GM18907 (cell line): ENCODE data around the gene CES3.
"Not testable (repeated sequence)": the region's sequence is repeated elsewhere in the genome, so short reads cannot be mapped to it uniquely, and the experiment has no call there.

Source experiments
- ATAC-seq: cut with Tn5 transposase; IDR thresholded peaks from one replicate; pipeline ENCODE4 v1.9.1; 2021; ENCODE audit warnings: mild to moderate bottlenecking, moderate library complexity; ENCODE audit not compliant: unreplicated experiment

CES3 gene

DNA sequence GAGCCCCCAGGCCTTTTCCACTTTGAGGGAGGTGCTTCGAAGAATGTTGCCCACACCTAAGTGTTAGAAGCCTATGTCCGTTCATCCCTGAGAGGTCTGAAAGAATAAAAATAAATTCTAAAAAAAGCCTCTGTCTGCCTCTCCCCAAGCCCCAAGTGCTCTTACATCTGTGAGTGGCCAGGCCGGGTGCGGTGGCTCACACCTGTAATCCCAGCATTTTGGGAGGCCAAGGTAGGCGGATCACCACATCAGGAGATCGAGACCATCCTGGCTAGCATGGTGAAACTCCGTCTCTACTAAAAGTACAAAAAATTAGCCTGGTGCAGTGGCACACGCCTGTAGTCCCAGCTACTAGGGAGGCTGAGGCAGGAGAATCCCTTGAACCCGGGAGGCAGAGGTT is 16.1 kb upstream of the CES3 start:
- ATAC-seq: not testable (repeated sequence)

DNA sequence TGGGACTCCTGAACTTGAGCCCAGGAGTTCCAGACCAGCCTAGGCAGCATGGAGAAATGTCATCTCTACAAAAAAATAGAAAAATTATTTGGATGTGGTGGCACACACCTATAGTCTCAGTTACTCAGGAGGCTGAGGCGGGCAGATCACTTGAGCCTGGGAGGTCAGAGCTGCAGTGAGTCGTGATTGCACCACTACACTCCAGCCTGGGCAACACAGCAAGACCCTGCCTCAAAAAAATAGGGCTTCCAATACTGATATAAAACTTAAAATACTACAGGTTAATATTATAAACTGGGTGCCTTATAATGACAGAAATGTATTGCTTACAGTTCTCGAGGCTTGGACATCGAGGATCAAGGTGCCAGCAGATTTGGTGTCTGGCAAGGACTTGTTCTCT is 15.1 kb upstream of the CES3 start:
- no peak for ATAC-seq

DNA sequence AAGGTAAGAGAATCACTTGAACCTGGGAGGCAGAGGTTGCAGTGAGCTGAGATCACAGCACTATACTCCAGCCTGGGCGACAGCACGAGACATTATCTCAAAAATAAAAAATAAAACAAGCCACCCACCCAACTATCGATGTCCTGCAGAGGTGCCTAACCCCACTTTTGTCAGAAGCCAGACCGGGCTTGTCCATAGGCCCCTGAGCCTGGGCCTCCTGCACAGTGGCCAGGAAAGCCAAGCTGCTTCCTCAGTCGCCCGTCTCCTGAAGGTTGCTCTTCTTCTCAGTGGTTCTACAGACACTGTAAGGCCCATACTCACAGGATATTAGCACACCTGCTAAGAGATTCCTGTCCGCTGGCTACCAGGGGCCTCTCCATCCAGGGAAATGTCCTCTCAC is 14.5 kb upstream of the CES3 start:
- no peak for ATAC-seq

DNA sequence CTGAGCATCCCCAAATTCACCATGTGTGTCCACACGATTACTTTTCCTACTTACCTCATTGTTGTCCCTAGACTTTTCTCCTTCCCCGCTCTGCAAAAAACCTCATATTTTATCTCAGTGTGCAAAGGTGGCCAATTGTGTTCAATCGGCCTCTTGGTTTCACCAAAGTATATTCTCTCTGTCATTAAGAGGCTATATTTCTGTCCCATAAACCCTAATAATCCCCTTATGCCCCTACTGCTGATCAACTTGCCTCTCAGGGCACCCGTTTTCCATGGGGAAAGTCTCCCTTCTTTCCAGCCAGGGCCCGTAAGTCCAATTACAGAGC is 14.1 kb upstream of the CES3 start:
- no peak for ATAC-seq

DNA sequence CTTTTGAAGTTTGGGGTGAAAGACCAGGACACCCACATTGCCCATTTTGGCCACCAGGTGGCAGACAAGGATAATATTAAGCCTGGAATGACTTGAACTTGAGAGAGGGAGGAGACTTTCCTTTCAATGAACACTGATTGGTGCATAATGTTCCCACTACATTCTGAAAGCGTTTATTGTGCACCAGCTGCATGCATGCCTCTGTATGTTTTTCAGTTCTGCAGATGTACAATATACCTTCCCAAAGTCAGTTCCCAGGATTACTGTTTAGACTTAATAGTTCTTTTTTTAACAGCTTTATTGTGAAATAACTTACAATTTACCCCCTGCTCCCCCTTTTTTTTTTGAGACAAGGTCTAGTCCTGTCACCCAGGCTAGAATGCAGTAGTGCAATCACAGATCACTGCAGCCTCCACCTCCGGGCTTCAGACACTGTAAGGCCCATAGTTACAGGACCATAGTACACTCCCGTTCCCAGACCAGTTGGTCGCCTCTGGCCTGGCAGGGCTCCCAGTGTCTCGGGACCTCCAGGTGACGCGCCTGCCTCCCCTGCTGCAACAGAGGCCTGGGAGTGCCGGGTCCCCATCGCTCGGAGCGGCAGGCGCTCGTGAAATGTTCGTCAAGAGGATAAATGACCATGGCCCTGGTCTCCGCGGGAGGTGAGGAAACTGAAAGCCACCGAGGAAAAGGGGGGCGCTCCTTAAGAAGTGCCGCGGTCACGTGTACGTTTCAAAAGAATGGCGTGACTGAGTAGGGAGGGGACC is 13.6 kb upstream of the CES3 start:
- ATAC-seq: peak; percentile 67

DNA sequence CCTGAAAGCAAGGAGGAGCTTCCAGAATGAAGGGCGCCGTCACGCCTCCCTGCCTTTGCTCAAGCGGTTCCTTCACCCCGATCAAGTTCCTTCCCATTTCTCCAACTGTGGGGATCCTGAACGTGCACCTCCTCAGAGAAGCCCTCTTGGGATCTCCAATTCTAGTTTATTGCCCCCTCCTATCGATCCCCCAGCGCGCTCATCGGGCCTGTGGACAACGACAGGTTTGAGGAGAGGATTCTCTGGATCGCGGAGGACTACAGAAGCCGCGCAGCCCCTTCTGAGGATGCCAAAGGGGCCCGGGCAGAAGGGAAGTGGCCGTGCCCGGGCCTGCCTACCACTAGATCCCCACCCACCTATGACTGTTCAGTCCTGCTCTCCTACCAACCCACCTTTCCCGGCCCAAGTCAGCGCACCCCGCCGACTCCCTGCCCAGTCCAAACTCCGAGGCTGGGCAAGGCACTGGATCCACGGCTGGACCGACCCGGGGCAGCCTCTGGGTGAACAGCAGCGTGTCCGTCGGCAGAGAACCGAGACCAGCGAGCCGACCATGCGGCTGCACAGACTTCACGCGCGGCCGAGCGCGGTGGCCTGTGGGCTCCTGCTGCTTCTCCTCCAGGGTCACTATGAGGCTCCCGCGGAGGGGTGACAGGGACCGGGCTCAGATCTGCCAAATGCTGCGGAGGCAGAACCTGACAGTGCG is 12.8 kb upstream of the CES3 start:
- ATAC-seq: no peak

DNA sequence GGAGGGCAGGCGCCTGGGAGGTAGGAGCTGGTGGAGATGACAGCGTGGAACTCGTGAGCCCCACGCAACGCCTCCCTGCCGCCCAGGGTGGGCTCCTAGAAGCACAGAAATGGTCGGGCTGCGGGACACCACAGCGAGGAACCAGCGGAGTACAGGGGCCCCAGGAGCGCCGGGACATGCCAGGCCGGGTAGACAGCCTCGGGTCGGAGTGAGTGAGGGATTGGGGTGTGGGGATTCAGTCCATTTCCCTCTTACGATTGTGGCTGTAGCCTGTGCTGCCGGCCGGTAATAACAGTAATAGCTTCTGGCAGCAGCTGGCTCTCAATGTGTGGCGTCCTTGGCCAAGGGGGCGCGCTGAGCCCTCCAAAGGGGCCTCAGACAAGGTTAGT is 12.2 kb upstream of the CES3 start:
- no peak for ATAC-seq

DNA sequence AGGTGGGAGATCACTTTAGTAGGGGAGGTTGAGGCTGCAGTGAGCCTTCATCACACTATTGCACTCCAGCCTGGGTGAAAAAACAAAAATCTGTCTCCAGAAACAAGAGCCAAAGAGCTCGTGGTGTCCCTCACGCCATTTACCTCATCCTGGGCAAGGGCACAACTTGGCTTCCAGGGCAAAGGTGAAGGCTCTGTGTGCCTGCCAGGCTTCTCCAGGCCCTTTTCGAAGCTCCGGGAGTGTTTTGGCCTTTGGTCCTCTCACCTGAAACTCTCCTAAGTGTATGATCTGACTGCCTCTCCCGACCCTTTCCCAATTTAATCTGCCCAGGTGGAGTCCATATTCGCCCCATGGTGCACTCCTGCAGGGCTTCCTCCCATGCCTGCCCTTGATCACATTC is 11.6 kb upstream of the CES3 start:
- ATAC-seq: no peak

DNA sequence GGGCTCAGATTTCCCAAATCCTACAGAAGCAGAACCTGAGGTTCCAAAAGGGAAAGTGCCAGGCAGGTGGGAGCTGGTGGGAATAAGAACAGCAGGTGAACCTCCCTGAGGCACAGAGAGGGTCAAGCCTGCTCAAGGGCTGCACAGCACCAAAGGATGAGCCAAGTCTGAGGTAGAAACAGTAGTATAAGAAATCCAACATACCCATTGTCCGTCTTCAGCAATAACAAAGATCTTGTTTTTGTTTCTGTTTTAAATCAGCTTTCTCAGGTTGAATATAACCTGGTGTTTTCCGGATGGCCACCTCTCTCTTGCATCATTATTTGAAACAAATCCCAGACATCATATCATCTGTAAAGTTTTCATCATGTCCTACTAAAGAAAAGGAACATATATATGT is 10.6 kb upstream of the CES3 start:
- ATAC-seq: no peak

DNA sequence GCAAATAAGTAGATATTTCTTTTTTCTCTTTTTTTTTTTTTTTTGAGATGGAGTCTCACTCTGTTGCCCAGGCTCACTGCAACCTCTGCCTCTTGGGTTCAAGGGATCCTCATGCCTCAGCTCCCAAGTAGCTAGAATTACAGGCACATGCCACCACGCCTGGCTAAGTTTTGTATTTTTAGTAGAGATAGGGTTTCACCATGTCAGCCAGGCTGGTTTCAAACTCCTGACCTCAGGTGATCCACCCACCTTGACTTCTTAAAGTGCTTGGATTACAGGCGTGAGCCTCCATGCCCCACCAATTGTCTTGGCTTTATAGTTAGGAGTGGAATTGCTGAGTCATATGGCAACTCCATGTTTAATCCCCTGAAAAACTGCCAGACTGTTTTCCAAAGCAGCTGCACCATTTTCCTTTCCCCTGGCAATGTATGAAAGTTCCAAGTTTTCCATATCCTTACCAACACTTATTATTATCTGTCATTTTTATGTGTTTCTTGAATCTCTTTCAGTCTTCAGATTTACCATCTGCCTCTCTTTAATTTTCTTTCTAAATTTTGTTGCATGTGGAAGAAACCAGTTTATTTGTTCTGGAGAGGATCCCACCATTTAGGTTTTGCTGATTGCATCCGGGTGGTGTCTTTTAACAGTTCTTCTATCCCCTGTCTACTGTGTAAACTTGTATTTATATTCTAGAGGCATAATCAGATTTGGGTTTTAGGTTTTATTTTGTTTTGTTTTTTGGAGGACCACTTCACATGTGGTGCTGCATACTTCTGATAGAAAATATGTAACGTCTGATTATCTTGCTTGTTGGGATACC is 9.9 kb upstream of the CES3 start:
- ATAC-seq: no peak

DNA sequence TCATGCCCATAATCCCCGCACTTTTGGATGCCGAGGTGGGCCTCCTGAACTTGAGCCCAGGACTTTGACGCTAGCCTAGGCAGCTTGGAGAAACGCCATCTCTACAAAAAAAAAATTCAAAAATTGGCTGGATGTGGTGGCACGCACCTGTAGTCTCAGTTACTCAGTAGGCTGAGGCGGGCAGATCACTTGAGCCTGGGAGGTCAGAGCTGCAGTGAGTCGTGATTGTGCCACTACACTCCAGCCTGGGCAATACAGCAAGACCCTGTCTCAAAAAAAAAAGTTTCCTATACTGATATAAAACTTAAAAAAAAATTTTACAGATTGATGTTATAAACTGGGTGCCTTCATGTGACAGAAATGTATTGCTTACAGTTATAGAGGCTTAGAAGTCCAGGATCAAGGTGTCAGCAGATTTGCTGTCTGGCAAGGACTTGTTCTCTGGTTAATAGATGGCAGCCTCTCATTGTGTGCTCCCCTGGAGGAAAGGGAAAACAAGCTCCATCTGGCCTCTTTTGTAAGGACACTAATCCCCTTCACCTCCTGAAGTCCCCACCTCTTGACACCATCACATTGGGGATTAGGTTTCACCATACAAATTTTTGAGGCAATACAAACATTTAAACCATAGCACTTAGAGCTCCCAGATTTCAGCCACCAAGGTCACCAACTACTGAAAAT is 8.5 kb upstream of the CES3 start:
- ATAC-seq: no peak

DNA sequence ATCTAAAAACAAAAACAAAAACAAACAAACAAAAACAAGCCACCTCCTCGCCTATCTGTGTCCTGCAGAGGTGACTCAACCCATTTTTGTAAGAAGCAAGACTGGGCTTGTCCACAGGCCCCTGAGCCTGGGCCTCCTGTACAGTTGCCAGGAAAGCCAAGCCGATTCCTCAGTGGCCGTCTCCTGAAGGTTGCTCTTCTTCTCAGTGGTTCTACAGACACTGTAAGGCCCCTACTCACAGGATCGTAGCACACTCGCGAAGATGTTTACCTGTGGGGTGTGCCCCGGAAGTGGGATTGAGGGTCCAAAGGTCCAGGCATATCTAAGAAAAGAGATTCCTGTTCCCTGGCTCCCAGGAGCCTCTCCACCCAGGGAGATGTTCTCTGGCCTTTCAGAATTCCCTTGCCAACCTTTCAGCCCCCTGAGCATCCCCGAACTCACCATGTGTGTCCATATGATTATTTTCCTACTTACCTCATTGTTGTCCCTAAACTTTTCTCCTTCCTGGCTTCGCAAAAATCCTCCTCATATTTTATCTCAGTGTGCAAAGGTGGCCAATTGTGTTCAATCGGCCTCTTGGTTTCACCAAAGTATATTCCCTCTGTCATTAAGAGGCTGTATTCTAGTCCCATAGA is 7.5 kb upstream of the CES3 start:
- ATAC-seq: no peak

DNA sequence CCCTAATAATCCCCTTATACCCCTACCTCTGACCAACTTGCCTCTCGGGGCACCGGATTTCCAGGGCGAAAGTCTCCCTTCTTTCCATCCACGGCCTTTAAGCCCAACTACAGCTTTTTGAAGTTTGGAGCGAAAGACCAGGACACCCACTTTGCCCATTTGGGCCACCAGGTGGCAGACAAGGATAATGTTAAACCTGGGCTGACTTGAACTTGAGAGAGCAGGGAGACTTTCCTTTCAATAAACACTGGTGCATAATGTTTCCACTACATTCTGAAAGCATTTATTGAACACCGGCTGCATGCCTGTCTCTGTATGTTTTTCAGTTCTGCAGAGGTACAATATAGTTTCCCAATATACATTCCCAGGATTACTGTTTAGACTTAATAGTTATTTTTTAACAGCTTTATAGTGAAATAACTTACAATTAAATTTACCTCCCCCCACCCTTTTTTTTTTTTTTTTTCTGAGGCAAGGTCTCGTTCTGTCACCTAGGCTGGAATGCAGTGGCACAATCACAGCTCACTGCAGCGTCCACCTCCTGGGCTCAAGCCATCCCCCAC is 6.9 kb upstream of the CES3 start:
- ATAC-seq: peak; percentile 55

DNA sequence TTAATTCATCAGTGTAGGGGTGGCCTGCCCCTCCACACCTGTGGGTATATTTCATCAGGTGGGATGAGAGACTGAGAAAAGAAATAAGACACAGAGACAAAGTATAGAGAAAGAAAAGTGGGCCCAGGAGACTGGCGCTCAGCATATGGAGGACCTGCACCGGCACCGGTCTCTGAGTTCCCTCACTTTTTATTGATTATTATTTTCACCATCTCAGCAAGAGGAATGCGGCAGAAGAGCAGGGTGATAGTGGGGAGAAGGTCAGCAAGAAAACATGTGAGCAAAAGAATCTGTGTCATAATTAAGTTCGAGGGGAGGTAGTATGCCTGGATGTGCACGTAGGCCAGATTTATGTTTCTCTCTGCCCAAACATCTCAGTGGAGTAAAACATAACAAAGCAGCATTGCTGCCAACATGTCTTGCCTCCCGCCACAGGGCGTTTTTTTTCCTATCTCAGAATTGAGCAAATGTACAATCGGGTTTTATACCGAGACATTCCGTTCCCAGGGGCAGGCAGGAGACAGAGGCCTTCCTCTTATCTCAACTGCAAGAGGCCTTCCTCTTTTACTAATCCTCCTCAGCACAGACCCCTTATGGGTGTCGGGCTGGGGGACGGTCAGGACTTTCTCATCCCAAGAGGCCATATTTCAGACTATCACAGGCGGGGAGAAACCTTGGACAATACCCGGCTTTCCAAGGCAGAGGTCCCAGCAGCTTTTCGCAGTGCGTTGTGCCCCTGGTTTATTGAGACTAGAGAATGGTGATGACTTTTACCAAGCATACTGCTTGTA is 5.5 kb upstream of the CES3 start:
- ATAC-seq: not testable (repeated sequence)

DNA sequence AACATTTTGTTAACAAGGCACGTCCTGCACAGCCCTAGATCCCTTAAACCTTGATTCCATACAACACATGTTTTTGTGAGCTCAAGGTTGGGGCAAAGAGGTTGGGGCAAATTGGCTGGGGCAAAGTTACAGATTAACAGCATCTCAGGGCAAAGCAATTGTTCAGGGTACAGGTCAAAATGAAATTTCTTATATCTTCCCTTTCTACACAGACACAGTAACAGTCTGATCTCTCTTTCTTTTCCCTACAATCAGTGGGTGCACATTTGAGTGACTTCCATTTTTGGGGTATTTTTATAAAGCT is 5.0 kb upstream of the CES3 start:
- ATAC-seq: not testable (repeated sequence)

DNA sequence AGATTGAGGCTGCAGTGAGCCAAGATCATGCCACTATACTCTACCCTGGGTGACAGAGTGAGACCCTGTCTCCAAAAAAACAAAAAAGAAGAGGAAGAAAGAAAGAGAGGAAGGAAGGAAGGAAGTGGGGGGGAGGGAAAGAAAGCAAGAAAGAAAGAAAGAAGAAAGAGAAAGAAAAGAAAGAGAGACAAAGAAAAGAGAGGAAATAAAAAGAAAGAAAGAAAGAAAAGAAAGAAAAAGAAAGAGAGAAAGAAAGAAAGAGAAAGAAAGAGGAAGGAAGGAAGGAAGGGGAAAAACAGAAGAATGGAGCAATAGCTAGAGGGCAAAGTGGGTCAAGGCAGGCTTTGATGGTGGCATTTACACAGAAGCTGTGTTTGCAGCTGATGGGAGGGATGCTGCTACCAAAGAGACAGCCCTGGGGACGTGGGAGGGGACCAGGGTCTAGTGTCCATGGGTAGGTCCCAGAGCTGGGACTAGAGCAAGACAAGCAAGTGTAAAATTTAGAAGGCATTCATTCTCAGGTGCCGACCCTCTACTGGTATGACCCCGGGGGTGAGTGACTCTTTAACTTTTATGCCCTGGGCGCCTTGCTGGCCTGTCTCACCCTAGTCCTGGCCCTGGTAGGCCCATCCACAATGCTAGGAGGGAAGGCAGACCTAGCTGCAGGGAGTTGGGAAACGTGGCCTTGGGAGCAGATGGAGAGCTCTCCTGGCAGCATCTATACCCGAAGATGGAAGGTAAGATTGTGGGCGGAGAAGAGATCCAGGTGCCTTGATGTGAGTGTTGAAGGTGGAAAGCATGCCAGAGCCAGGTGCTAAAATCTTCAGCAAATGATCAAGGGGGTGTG is 2.0 kb upstream of the CES3 start:
- ATAC-seq: no peak

DNA sequence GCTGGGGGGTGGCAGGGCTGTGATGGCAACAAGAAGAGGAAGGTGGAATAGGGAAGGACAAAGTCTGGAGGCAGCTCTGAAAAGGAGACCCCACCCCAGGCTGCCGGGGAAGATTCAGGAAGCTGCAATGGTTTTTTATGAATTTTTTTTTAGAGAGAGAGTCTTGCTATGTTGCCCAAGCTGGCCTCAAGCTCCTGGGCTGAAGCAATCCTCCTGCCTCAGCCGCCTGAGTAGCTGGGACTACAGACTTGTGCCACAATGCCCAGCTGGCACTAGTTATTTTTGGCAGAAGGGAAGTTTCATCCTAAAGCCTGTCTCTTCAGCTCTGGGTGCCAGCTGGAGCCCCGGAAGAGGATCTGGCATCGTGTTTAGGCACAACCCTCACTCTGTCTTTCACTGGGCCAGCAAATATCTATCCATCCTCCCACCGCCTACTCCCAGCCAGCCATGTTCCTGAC is 1.3 kb upstream of the CES3 start:
- no peak for ATAC-seq

DNA sequence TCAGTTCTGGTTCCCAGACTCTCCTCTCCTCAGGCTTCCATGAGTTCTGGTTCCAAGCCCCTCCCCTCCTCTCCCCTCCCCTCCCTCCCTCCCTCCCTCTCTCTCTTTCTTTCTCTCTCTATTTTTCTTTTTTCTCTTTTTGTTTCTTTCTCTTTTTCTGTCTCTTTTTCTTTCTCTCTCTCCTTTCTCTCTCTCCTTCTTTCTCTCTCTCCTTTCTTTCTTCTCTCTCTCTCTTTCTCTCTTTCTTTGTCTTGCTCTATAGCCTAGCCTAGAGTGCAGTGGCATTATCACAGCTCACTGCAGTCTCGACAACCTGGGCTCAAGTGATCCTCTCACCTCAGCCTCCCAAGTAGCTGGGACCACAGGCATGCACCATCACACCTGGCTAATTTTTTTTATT is 796 bp upstream of the CES3 start:
- no peak for ATAC-seq

DNA sequence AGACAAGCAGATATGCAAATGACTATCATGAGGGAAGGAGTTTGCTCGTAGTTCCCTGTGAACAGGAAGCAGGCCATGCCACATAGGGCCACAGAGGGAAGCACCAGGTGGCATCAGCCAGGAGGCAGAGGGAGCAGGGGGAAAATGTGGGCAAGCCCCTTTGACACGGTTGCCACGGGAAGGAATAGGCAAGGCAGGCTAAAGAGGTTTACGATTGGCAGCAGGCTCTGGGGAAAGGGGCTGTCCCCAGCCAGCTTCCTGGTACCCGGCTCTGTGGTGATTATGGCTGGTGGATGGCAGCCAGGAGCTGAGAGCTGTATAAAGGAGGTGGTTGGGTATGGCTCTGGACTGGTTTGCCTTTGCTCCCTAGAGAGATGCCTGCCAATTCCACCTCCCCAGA is 848 bp downstream of the CES3 start:
- no peak for ATAC-seq
